H9 (cell line): ENCODE measurements around the gene ZNF627. TPM values are rescaled to one million over a fixed set of nuclear protein-coding genes. Genes with fewer than 3 reads are reported as not detected.

ENCODE experiments used
- DNase-seq: peaks from one replicate; pipeline ENCODE4 v3.0.0-alpha.2; 2017
- H2AFZ ChIP-seq: one replicate; pipeline ENCODE4 v1.6.1; 2013; ENCODE audit warnings: mild to moderate bottlenecking, low read length, control low read depth, moderate library complexity
- H2AK5ac ChIP-seq: 2 replicates; pipeline ENCODE4 v1.6.1; 2013; ENCODE audit warnings: low read length, control low read depth, mixed read lengths; ENCODE audit not compliant: insufficient read length
- H2BK120ac ChIP-seq: one replicate; pipeline ENCODE4 v1.6.1; 2013; ENCODE audit warnings: low read depth, mild to moderate bottlenecking, low read length, control low read depth, inconsistent platforms; ENCODE audit not compliant: poor library complexity, severe bottlenecking
- H2BK12ac ChIP-seq: 2 replicates; pipeline ENCODE4 v1.6.1; 2013; ENCODE audit warnings: low read length, control low read depth, mixed read lengths, low read depth; ENCODE audit not compliant: insufficient read length
- H2BK15ac ChIP-seq: 2 replicates; pipeline ENCODE4 v1.6.1; 2013; ENCODE audit warnings: low read depth, low read length, control low read depth
- H2BK20ac ChIP-seq: one replicate; pipeline ENCODE4 v1.6.1; 2013; ENCODE audit warnings: low read depth, mild to moderate bottlenecking, low read length, control low read depth, inconsistent platforms; ENCODE audit not compliant: poor library complexity, severe bottlenecking
- H2BK5ac ChIP-seq: 2 replicates; pipeline ENCODE4 v1.6.1; 2013; ENCODE audit warnings: low read length, control low read depth, mixed read lengths; ENCODE audit not compliant: insufficient read length
- H3K14ac ChIP-seq: 2 replicates; pipeline ENCODE4 v1.6.1; 2013; ENCODE audit warnings: low read length, control low read depth; ENCODE audit not compliant: insufficient read depth
- H3K18ac ChIP-seq: 2 replicates; pipeline ENCODE4 v1.6.1; 2013; ENCODE audit warnings: low read depth, mild to moderate bottlenecking, mixed read lengths, low read length, control low read depth; ENCODE audit not compliant: insufficient read length
- H3K23ac ChIP-seq: 2 replicates; pipeline ENCODE4 v1.6.1; 2013; ENCODE audit warnings: low read length, control low read depth, mixed read lengths, low read depth; ENCODE audit not compliant: insufficient read length
- H3K23me2 ChIP-seq: 2 replicates; pipeline ENCODE4 v1.6.1; 2013; ENCODE audit warnings: low read depth, mild to moderate bottlenecking, mixed read lengths, low read length, control low read depth; ENCODE audit not compliant: insufficient read length, poor library complexity, severe bottlenecking
- H3K27ac ChIP-seq: 2 replicates; pipeline ENCODE4 v1.5.1; 2013; ENCODE audit warnings: low read length, control low read depth, mixed read lengths, low read depth; ENCODE audit not compliant: insufficient read length
- H3K27me3 ChIP-seq: 2 replicates; pipeline ENCODE4 v1.6.1; 2013; ENCODE audit warnings: low read length, control low read depth, inconsistent platforms; ENCODE audit not compliant: insufficient read depth
- H3K4ac ChIP-seq: 2 replicates; pipeline ENCODE4 v1.6.1; 2013; ENCODE audit warnings: low read depth, mild to moderate bottlenecking, control low read depth, inconsistent platforms, low read length, moderate library complexity
- H3K4me1 ChIP-seq: 2 replicates; pipeline ENCODE4 v1.6.1; 2013; ENCODE audit warnings: low read length, control low read depth, inconsistent platforms; ENCODE audit not compliant: insufficient read depth
- H3K4me2 ChIP-seq: 2 replicates; pipeline ENCODE4 v1.6.1; 2013; ENCODE audit warnings: low read length, control low read depth, mixed read lengths; ENCODE audit not compliant: insufficient read length, insufficient read depth
- H3K56ac ChIP-seq: 2 replicates; pipeline ENCODE4 v1.6.1; 2013; ENCODE audit warnings: low read depth, mild to moderate bottlenecking, mixed read lengths, low read length, control low read depth; ENCODE audit not compliant: insufficient read length
- H3K79me1 ChIP-seq: 2 replicates; pipeline ENCODE4 v1.6.1; 2013; ENCODE audit warnings: low read depth, mild to moderate bottlenecking, moderate library complexity, low read length, control low read depth, inconsistent platforms; ENCODE audit not compliant: insufficient read depth, poor library complexity, severe bottlenecking
- H3K79me2 ChIP-seq: 2 replicates; pipeline ENCODE4 v1.6.1; 2013; ENCODE audit warnings: low read length, control low read depth, inconsistent platforms; ENCODE audit not compliant: insufficient read depth
- H3K9ac ChIP-seq: 2 replicates; pipeline ENCODE4 v1.6.1; 2013; ENCODE audit warnings: low read length, control low read depth, mixed read lengths; ENCODE audit not compliant: insufficient read length; ENCODE audit errors: extremely low read depth
- H3K9me3 ChIP-seq: one replicate; pipeline ENCODE4 v1.6.1; 2013; ENCODE audit warnings: low read depth, low read length, inconsistent platforms; ENCODE audit not compliant: control insufficient read depth
- H3T11ph ChIP-seq: one replicate; pipeline ENCODE4 v1.6.1; 2013; ENCODE audit warnings: mild to moderate bottlenecking, low read length, control low read depth, inconsistent platforms
- H4K20me1 ChIP-seq: one replicate; pipeline ENCODE4 v1.6.1; 2013; ENCODE audit not compliant: control insufficient read depth, insufficient read length, insufficient read depth
- H4K5ac ChIP-seq: 2 replicates; pipeline ENCODE4 v1.6.1; 2013; ENCODE audit warnings: low read depth, mild to moderate bottlenecking, mixed read lengths, low read length, control low read depth; ENCODE audit not compliant: insufficient read length
- H4K8ac ChIP-seq: replicated peaks from 2 replicates; pipeline ENCODE4 v1.6.1; 2013; ENCODE audit warnings: low read length, control low read depth, mixed read lengths, low read depth; ENCODE audit not compliant: insufficient read length
- H4K91ac ChIP-seq: 2 replicates; pipeline ENCODE4 v1.6.1; 2013; ENCODE audit warnings: low read depth, mild to moderate bottlenecking, moderate library complexity, mixed read lengths, low read length, control low read depth; ENCODE audit not compliant: insufficient read length
- H3K27ac Mint-ChIP-seq, 3 experiments: 2 replicates in 2 of 3; 3 replicates in 1 of 3; pipeline ENCODE4 v1.8.0; 2020 to 2021; ENCODE audit warnings: mixed read lengths in 3 of 3, mild to moderate bottlenecking in 1 of 3, moderate library complexity in 1 of 3
- H3K27me3 Mint-ChIP-seq: 2 replicates; pipeline ENCODE4 v1.8.0; 2021; ENCODE audit warnings: low read depth, mild to moderate bottlenecking, moderate library complexity, mixed read lengths
- H3K36me3 Mint-ChIP-seq, 3 experiments: 2 replicates in 2 of 3; 3 replicates in 1 of 3; pipeline ENCODE4 v1.8.0; 2020 to 2021; ENCODE audit warnings: low read depth in 3 of 3, mixed read lengths in 3 of 3; ENCODE audit not compliant: insufficient read depth in 1 of 3
- H3K4me1 Mint-ChIP-seq, 2 experiments: 2 replicates each; pipeline ENCODE4 v1.8.0; 2020; ENCODE audit warnings: mixed read lengths in 2 of 2
- H3K4me3 Mint-ChIP-seq, 2 experiments: 2 replicates in 1 of 2; 3 replicates in 1 of 2; pipeline ENCODE4 v1.8.0; 2020 to 2021; ENCODE audit warnings: mild to moderate bottlenecking in 2 of 2, mixed read lengths in 2 of 2, moderate library complexity in 1 of 2
- H3K9me3 Mint-ChIP-seq, 2 experiments: 2 replicates in 1 of 2; 3 replicates in 1 of 2; pipeline ENCODE4 v1.8.0; 2020; ENCODE audit warnings: mild to moderate bottlenecking in 2 of 2, mixed read lengths in 2 of 2, moderate library complexity in 1 of 2
- WGBS: extraction: QIAGEN DNeasy Blood & Tissue Kit; methylation state at CpG from one replicate; pipeline ENCODE4 v1.1.7; 2013; ENCODE audit warnings: missing lambda C conversion rate, low lambda C conversion rate, mixed read lengths; ENCODE audit not compliant: insufficient read length; ENCODE audit errors: extremely low coverage; 5-methylcytosine and 5-hydroxymethylcytosine counted together
- total RNA-seq: library from RNA; stranded (reverse); gene quantifications from 2 replicates; pipeline ENCODE4 v1.2.1, GENCODE V29; 2021
- TF ChIP-seq, protein P1 (sequence below): fragments of 200-600 bp; sonication (generic); conservative IDR thresholded peaks from 3 replicates; pipeline ENCODE4 v1.8.0; 2021; ENCODE audit warnings: antibody characterized with exemption, mild to moderate bottlenecking

Gene ZNF627
- total RNA-seq, 1 experiment from 2014 or later: 12.8 TPM

DNA sequence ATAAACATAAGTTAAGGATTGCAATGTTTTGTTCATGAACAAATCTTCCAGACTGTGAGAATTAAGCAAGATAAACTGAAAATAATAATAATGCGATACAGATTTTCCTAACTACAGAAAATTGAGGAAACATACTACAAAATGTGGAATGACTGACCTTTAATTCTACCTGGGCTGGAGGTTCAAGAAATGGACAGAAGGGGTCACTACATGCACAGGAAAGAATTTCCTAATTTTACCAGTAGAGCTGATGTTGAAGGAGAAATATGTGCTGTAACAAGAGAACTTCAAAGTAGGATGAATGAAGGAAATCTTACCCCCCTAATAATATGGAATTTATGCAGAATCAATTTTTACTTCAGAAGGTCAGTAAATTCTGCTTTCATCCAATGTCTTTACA lies 62.3 kb downstream of the ZNF627 start:
- no CpG with 5 or more reads among the region's 1 CpG for WGBS
- no peak overlapping the region for H3K56ac ChIP-seq

More for the DNA sequence above, 62.3 kb downstream of the ZNF627 start:
- DNase-seq: no peak
- H3K23ac ChIP-seq: no peak overlapping the region
- no peak overlapping the region for H2BK5ac ChIP-seq
- no peak overlapping the region for H2AK5ac ChIP-seq
- no peak overlapping the region for H4K8ac ChIP-seq
- no peak overlapping the region for H3K14ac ChIP-seq
- H4K91ac ChIP-seq: no peak overlapping the region
- H2BK15ac ChIP-seq: no peak overlapping the region
- H3T11ph ChIP-seq: no peak overlapping the region
- Mint-ChIP-seq H3K4me1 (peaks cover 0 to 3% of the 10 kb centered on the region in 2 experiments; a peak in 1 of 4 replicates), H3K27ac (no peak overlapping the region), H3K36me3 (peaks cover 11 to 16% (median 11%) of the 10 kb centered on the region in 3 experiments), H3K4me3 (no peak overlapping the region), H3K9me3 (peaks cover 0 to 7% of the 10 kb centered on the region in 2 experiments; a peak in 3 of 5 replicates), H3K27me3 (no peaks in the 10 kb centered on the region; the same call in 1 of the 2 replicates)
- no peak overlapping the region for H2BK120ac ChIP-seq
- no peak overlapping the region for H3K18ac ChIP-seq
- no peak overlapping the region for H3K4me2 ChIP-seq
- no peaks in the 10 kb centered on the region for H3K4me1 ChIP-seq
- H4K5ac ChIP-seq: no peak overlapping the region
- H3K9me3 ChIP-seq: no peaks in the 10 kb centered on the region
- no peak overlapping the region for H3K9ac ChIP-seq
- no peaks in the 10 kb centered on the region for H3K79me2 ChIP-seq
- TF ChIP-seq, protein P1, sequence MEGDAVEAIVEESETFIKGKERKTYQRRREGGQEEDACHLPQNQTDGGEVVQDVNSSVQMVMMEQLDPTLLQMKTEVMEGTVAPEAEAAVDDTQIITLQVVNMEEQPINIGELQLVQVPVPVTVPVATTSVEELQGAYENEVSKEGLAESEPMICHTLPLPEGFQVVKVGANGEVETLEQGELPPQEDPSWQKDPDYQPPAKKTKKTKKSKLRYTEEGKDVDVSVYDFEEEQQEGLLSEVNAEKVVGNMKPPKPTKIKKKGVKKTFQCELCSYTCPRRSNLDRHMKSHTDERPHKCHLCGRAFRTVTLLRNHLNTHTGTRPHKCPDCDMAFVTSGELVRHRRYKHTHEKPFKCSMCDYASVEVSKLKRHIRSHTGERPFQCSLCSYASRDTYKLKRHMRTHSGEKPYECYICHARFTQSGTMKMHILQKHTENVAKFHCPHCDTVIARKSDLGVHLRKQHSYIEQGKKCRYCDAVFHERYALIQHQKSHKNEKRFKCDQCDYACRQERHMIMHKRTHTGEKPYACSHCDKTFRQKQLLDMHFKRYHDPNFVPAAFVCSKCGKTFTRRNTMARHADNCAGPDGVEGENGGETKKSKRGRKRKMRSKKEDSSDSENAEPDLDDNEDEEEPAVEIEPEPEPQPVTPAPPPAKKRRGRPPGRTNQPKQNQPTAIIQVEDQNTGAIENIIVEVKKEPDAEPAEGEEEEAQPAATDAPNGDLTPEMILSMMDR: peak; percentile 67
- no peak overlapping the region for H3K27ac ChIP-seq
- H2AFZ ChIP-seq: no peak overlapping the region
- H3K27me3 ChIP-seq: no peaks in the 10 kb centered on the region
- H3K79me1 ChIP-seq: no peaks in the 10 kb centered on the region
- no peak overlapping the region for H3K4ac ChIP-seq
- no peaks in the 10 kb centered on the region for H3K23me2 ChIP-seq
- H4K20me1 ChIP-seq: no peaks in the 10 kb centered on the region
- H2BK20ac ChIP-seq: no peak overlapping the region
- H2BK12ac ChIP-seq: no peak overlapping the region
